Activated CD8-positive, alpha-beta memory T cell treated with anti-CD3 and anti-CD28 coated beads for 24 hours (primary cell): ENCODE measurements around the gene KATNA1.
A peak's percentile ranks its signal among the peaks of the same experiment; 100 is the strongest.

ENCODE experiments used
- DNase-seq: peaks from one replicate; pipeline ENCODE4 v3.0.0-alpha.2; 2020

Gene KATNA1

GRCh38 chr6:149608381-149608982, 40.0 kb downstream of the KATNA1 start:
- DNase-seq = no peak

DNA sequence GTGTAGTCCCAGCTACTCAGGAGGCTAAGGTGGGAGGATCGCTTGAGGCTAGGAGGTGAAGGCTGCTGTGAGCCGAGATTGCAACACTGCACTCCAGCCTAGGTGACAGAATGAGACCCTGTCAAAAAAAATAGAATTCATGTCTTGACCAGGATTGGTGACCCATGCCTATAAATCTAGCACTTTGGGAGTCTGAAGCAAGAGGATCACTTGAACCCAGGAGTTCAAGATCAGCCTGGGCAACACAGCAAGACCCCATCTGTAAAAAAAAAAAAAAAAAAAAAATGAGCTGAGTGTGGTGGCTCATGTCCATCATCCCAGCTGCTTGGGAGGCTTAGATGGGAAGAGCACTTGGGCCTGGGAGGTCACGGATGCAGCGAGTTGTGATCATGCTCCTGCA, 48.0 kb downstream of the KATNA1 start:
- no peak for DNase-seq

GRCh38 chr6:149593408-149593807, 55.1 kb downstream of the KATNA1 start:
- no peak for DNase-seq

GRCh38 chr6:149592983-149593382, 55.5 kb downstream of the KATNA1 start:
- DNase-seq = no peak

DNA sequence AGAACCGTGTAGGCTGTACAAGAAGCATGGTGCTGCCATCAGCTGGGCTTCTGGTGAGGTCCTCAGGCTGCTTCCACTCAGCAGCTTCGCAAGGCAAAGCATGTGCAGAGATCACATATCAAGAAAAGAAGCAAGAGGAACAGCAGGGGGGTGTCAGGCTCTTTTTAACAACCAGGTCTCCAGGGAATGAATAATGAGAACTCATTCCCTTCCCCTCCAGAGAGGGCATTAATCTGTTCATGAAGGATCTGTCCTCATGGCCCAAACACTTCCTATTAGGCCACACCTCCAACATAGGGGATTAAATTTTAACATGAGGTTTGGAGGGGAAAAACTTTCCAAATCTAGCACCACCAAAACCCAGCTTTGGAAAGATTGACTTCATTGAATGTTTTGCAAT, 62.4 kb downstream of the KATNA1 start:
- no peak for DNase-seq

DNA sequence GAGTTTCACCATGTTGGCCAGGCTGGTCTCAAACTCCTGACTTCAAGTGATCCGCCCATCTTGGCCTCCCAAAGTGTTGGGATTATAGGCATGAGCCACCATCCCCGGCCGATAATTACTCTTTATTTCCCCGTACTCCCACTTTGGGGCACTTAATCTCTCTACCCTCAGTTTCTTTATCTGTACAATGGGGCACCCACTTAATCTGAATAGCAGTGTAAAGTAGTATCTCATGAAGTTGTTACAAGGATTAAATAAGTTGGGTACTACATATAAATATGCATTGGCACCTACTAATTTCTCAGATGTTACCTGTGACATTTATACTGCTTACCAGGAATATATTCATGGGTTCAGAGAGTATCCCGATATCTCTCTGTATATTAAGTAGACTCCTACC, 67.2 kb downstream of the KATNA1 start:
- DNase-seq = no peak

DNA sequence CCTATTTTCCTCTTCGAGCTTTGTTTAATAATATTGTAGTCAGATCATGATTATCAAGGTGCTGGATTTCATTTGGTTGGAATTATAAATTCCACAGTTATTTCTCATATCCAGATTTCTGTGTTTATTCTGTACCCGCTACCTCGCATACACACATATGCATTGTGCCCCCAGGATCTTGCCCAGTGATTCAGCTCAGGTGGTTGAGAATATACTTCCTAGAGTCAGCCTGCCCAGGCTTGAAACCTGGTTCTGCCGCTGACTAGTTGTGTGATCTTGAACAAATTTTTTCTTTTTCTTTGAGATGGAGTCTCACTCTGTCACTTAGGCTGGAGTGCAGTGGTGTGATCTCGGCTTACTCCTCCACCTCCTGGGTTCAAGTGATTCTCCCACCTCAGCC, 67.6 kb downstream of the KATNA1 start:
- DNase-seq = no peak

DNA sequence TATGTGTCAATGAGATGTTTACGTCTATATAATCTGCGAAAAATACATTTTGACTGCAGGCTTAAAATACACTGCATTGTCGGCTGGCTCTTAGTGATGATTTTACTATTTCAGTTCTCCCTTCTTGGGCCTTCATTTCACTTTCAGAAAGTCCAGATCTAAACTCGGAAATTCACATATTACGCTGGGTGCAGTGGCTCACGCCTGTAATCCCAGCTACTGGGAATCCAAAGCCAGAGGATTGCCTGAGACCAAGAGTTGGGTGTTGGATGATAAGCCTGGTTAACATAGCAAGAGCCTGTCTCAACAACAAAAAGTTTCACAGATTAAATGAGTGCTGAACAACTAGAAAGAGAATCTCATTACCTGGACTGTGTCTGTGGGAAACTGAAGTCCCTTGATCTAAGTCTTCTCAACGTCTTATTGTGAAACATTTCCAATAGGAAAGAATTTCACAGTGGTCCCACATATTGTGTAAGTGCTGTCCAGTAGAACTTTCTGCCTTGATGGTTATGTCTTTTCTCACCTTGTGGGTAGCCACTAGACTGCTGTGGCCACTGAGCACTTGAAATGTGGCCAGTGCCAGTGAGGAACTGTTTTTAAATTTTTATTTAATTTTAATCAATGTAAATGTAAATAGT, 80.4 kb downstream of the KATNA1 start:
- DNase-seq = no peak

GRCh38 chr6:149567194-149567586, 81.3 kb downstream of the KATNA1 start:
- DNase-seq = no peak

DNA sequence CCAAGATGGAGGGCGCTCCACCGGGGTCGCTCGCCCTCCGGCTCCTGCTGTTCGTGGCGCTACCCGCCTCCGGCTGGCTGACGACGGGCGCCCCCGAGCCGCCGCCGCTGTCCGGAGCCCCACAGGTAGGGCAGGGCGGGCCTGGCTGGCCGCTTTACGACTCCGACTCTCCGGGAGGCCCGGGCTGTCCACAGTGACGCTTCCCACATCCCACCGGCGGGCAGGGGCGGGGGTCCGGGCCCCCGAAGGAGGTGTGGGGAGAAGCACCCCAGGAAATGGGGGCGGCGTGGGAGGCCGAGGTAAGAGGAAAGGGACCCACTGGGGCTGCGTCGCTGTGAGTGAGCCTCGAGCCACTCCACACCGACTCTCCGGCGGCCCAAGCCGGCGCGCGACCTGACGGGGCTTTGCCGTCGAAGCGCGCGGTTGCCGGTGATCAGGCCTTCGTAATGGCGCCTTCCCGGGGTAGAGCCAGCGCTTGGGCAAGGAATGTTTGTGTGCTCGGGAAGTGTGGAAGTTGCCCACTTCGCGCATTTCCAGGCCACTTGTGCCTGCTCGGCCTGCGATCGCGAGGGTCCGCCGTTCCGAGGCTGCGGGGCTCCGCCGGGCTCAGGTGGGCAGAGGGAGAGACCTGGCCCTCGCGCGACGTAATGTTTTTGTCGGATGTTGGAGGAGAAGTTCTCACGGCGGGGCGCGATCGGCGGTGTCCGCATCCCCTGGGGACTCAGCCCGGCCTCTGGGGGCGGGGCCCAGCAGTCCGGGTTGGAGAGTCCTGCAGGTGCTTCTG, 81.9 kb downstream of the KATNA1 start:
- no peak for DNase-seq

- peak; percentile 99 for DNase-seq
These were observed 82.7 kb downstream of the KATNA1 start, which contains the start of gene GINM1 for GRCh38 chr6:149565527-149566409. Gene GINM1 (plus strand): TSS chr6:149566375. CDS start chr6:149566415, 40 bp downstream.

- no peak for DNase-seq
These were observed 84.6 kb downstream of the KATNA1 start for GRCh38 chr6:149563928-149564325.

GRCh38 chr6:149563203-149563927, 85.1 kb downstream of the KATNA1 start:
- DNase-seq = no peak

GRCh38 chr6:149560736-149561135, 87.8 kb downstream of the KATNA1 start:
- DNase-seq = no peak

DNA sequence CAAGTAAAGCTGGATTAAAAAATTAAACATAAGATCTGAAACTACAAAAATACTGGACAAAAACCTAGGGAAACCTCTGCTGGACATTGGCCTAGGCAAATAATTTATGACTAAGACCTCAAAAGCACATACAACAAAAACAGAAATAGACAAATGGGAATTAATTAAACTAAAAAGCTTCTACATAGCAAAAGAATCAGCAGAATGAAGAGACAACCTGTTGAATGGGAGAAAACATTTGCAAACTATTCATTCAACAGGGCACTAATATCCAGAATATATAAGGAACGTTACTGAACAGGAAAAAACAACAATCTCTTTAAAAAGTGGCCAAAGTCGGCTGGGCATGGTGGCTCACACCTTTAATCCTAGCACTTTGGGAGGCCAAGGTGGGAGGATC, 89.1 kb downstream of the KATNA1 start:
- no peak for DNase-seq

DNA sequence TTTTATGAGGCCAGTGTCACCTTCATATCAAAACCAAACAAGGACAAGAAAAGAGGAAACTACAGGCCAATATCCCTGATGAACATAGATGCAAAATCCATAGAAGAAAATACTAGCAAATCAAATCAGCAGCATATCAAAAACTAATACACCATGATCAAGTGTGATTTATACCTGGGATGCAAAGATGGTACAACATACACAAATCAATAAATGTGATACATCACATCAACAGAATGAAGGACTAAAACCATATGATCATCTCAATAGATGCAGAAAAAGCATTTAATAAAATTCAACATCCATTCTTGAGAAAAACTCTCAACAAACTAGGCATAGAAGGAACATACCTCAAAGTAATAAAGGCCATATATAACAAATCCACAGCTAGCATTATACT, 90.5 kb downstream of the KATNA1 start:
- DNase-seq = no peak

- no peak for DNase-seq
These were observed 96.6 kb downstream of the KATNA1 start for GRCh38 chr6:149551920-149552319.

GRCh38 chr6:149545754-149546471, 102.6 kb downstream of the KATNA1 start, which contains the start of gene PPIL4:
Gene PPIL4 (minus strand): TSS chr6:149546043. CDS start chr6:149546005, 38 bp downstream.
- DNase-seq = peak; percentile 98

DNA sequence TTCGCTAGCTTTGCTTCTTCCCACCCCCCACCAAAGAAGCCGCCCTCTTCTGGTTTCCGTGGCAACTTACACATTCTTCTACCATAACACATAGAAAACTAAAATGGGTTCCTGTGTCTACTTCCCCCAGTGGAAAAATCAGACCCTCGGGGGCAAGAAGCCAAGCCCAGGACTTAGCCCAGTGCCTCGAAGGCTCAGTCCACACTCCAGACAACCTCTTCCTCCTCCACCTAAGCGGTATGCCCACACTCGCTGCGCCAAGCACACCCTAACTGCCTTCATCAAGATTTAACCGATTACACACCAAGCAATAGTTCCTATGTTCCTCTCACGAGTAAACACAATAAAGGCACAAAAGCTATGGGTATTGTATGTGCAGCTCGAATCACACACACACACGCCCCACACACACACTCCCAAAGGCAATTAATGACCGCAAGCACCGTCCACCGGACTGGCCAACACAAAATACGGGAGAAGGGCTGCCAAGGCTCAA, 103.2 kb downstream of the KATNA1 start:
- DNase-seq = peak; percentile 73
